ENCODE measurements around the gene ARHGAP21. TPM values are rescaled to one million over a fixed set of nuclear protein-coding genes. Genes with fewer than 3 reads are reported as not detected.
A peak's percentile ranks its signal among the peaks of the same experiment; 100 is the strongest.

The ARHGAP21 gene
- total and polyA plus RNA-seq, 9 of the 15 experiments (the other 6 are each of a cell fraction or from before 2014, with no cell fraction given): 13.6 to 145 (median 60.8) TPM

GRCh38 chr10:24718031-24718855 lies 5.4 kb downstream of the ARHGAP21 start (continued):
- TF ChIP-seq ZBTB2 (IDR thresholded peaks at IDR 0.05): no peak
- no peak for TF ChIP-seq ELK1 (CRISPR knock-in tag; IDR thresholded peaks at IDR 0.05)
- no peak for TF ChIP-seq SNIP1 (IDR thresholded peaks at IDR 0.05; ENCODE audit: low read depth)
- TF ChIP-seq NCOA1 (IDR thresholded peaks at IDR 0.05; ENCODE audit: low read depth): no peak
- TF ChIP-seq EHMT2 (IDR thresholded peaks at IDR 0.05): 0 out of 2 replicates have a peak, but pooled peaks have one; percentile 41
- no peak for TF ChIP-seq ZNF184 (CRISPR knock-in tag; IDR thresholded peaks at IDR 0.05)
- TF ChIP-seq HCFC1 (IDR thresholded peaks at IDR 0.05; ENCODE audit: low read depth, low read length): no peak
- no peak for TF ChIP-seq MTA3 (IDR thresholded peaks at IDR 0.05; ENCODE audit: borderline replicate concordance)
- no peak for TF ChIP-seq ZFX (CRISPR knock-in tag; IDR thresholded peaks at IDR 0.05)
- no peak for TF ChIP-seq LEF1 (IDR thresholded peaks at IDR 0.05)
- TF ChIP-seq ZFP36 (IDR thresholded peaks at IDR 0.05; ENCODE audit: low read depth, low read length, partially characterized antibody): no peak
- peak; percentile 8 for TF ChIP-seq ARHGAP35 (IDR thresholded peaks at IDR 0.05; ENCODE audit: partially characterized antibody)
- TF ChIP-seq NR2C1 (IDR thresholded peaks at IDR 0.05): no peak
- TF ChIP-seq NR2C1 (tag; IDR thresholded peaks at IDR 0.05): no peak
- TF ChIP-seq, protein P1, sequence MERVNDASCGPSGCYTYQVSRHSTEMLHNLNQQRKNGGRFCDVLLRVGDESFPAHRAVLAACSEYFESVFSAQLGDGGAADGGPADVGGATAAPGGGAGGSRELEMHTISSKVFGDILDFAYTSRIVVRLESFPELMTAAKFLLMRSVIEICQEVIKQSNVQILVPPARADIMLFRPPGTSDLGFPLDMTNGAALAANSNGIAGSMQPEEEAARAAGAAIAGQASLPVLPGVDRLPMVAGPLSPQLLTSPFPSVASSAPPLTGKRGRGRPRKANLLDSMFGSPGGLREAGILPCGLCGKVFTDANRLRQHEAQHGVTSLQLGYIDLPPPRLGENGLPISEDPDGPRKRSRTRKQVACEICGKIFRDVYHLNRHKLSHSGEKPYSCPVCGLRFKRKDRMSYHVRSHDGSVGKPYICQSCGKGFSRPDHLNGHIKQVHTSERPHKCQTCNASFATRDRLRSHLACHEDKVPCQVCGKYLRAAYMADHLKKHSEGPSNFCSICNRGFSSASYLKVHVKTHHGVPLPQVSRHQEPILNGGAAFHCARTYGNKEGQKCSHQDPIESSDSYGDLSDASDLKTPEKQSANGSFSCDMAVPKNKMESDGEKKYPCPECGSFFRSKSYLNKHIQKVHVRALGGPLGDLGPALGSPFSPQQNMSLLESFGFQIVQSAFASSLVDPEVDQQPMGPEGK (CRISPR knock-in tag; IDR thresholded peaks at IDR 0.05; ENCODE audit: borderline replicate concordance): no peak
- no peak for TF ChIP-seq HES1 (IDR thresholded peaks at IDR 0.05; ENCODE audit: low read depth)
- TF ChIP-seq ELF2 (CRISPR knock-in tag; IDR thresholded peaks at IDR 0.05): no peak
- TF ChIP-seq NFXL1 (CRISPR knock-in tag; IDR thresholded peaks at IDR 0.05): no peak
- peak; percentile 25; the same call in 1 of the 2 replicates for TF ChIP-seq MYBL2 (IDR thresholded peaks at IDR 0.05; ENCODE audit: low read depth)
- TF ChIP-seq MYBL2 (CRISPR knock-in tag; IDR thresholded peaks at IDR 0.05; ENCODE audit: borderline replicate concordance): no peak
- TF ChIP-seq HMBOX1 (IDR thresholded peaks at IDR 0.05): no peak
- TF ChIP-seq TCF7L2 (IDR thresholded peaks at IDR 0.05; ENCODE audit: low read depth, low read length): no peak
